Mammary epithelial cell (primary cell): ENCODE measurements around the gene CD86.

Experiments used
- CTCF ChIP-seq, 2 donors: IDR thresholded peaks in 1 of 2; conservative IDR thresholded peaks in 1 of 2; 2 replicates each; pipeline ENCODE4 v1.5.1; 2011 to 2012; ENCODE audit warnings: inconsistent platforms in 2 of 2, low read length in 2 of 2, mild to moderate bottlenecking in 2 of 2, control low read depth in 1 of 2, low read depth in 1 of 2; ENCODE audit not compliant: insufficient read depth in 1 of 2; ENCODE audit errors: extremely low read depth in 1 of 2
- EZH2 ChIP-seq: IDR thresholded peaks from 2 replicates; pipeline ENCODE4 v1.6.1; 2012; ENCODE audit warnings: low read length, inconsistent platforms, borderline replicate concordance

- TF ChIP-seq CTCF (conservative IDR thresholded peaks at IDR 0.05 in 1 of 2, IDR thresholded peaks at IDR 0.05 in 1 of 2; ENCODE audit: extremely low read depth in 1 of 2, insufficient read depth in 1 of 2, low read depth in 1 of 2, low read length in 2 of 2), result no peak
- TF ChIP-seq EZH2, result no peak
These were observed 24.1 kb upstream of the CD86 start for GRCh38 chr3:122031123-122031468.
